SK-N-SH (cell line): ENCODE measurements around the gene GAS2L1. TPM values are rescaled to one million over a fixed set of nuclear protein-coding genes. Genes with fewer than 3 reads are reported as not detected.
A peak's percentile ranks its signal among the peaks of the same experiment; 100 is the strongest.

Experiments used
- CTCF ChIA-PET: fragments of 300-600, 350-600 bp; formaldehyde crosslinking; extraction: SDS; loops from one replicate; lab custom pipeline; 2021; lab: Yijun Ruan, JAX
- POLR2A ChIA-PET: fragments of 350-600 bp; sonication (Branson Sonifier 250); formaldehyde crosslinking; extraction: SDS; loops from one replicate; lab custom pipeline; 2020; ENCODE audit warnings: antibody characterized with exemption, inconsistent platforms; lab: Yijun Ruan, JAX
- DNase-seq: peaks from one replicate; pipeline ENCODE4 v3.0.0; 2012
- H2AFZ ChIP-seq: fragments of 200-600 bp; sonication (generic); 2 replicates; pipeline ENCODE4 v1.8.1; 2016; ENCODE audit warnings: antibody characterized with exemption, mild to moderate bottlenecking, low read depth
- H3F3A ChIP-seq: fragments of 200-600 bp; sonication (generic); replicated peaks from 2 replicates; pipeline ENCODE3; 2016; ENCODE audit warnings: antibody characterized with exemption, mild to moderate bottlenecking; ENCODE audit not compliant: insufficient read depth
- H3K27ac ChIP-seq, 2 experiments: fragments of 200-500 bp in 1 of 2; fragments of 200-600 bp in 1 of 2; sonication (Bioruptor generic) in 1 of 2; sonication (generic), shearing (Covaris generic) in 1 of 2; 2 replicates each; pipeline versions ENCODE4 v1.5.1 to v1.6.1; 2014 to 2016; ENCODE audit warnings: low read depth in 2 of 2, inconsistent platforms in 1 of 2, low read length in 1 of 2, mild to moderate bottlenecking in 1 of 2, mixed read lengths in 1 of 2
- H3K27me3 ChIP-seq: fragments of 200-600 bp; sonication (generic), shearing (Covaris generic); 2 replicates; pipeline ENCODE4 v1.6.1; 2016; ENCODE audit warnings: mixed run types; ENCODE audit not compliant: insufficient read depth
- H3K36me3 ChIP-seq, 2 experiments: fragments of 200-500 bp in 1 of 2; fragments of 200-600 bp in 1 of 2; sonication (Bioruptor generic) in 1 of 2; sonication (generic) in 1 of 2; replicated peaks in 1 of 2; 2 replicates each; pipeline versions ENCODE3 to v1.5.1; 2014 to 2016; ENCODE audit warnings: low read length in 1 of 2, mild to moderate bottlenecking in 1 of 2; ENCODE audit not compliant: insufficient read depth in 2 of 2, control insufficient read depth in 1 of 2
- H3K4me1 ChIP-seq, 2 experiments: fragments of 200-500 bp in 1 of 2; fragments of 200-600 bp in 1 of 2; sonication (Bioruptor generic) in 1 of 2; sonication (generic), shearing (Covaris generic) in 1 of 2; 2 replicates each; pipeline versions ENCODE4 v1.5.1 to v1.6.1; 2014 to 2016; ENCODE audit warnings: low read depth in 1 of 2, low read length in 1 of 2, mixed run types in 1 of 2; ENCODE audit not compliant: insufficient read depth in 2 of 2, control insufficient read depth in 1 of 2
- H3K4me2 ChIP-seq: fragments of 200-600 bp; sonication (generic), shearing (Covaris generic); 2 replicates; pipeline ENCODE4 v1.6.1; 2017; ENCODE audit warnings: mixed run types
- H3K4me3 ChIP-seq, 2 experiments: fragments of 200-500 bp in 1 of 2; fragments of 200-600 bp in 1 of 2; sonication (Bioruptor generic) in 1 of 2; sonication (generic), shearing (Covaris generic) in 1 of 2; 2 replicates each; pipeline versions ENCODE4 v1.5.1 to v1.8.1; 2014 to 2016; ENCODE audit warnings: low read depth in 2 of 2, inconsistent platforms in 1 of 2, low read length in 1 of 2, mild to moderate bottlenecking in 1 of 2, mixed read lengths in 1 of 2, moderate library complexity in 1 of 2
- H3K79me2 ChIP-seq: fragments of 200-600 bp; sonication (generic); 2 replicates; pipeline ENCODE4 v1.8.1; 2017; ENCODE audit warnings: mild to moderate bottlenecking; ENCODE audit not compliant: insufficient read depth
- H3K9ac ChIP-seq: fragments of 200-600 bp; sonication (generic); 2 replicates; pipeline ENCODE4 v1.6.1; 2017; ENCODE audit warnings: mixed run types
- H3K9me2 ChIP-seq: fragments of 200-600 bp; sonication (generic); 2 replicates; pipeline ENCODE4 v1.6.1; 2017; ENCODE audit warnings: mixed run types
- H3K9me3 ChIP-seq: fragments of 200-600 bp; sonication (generic); 2 replicates; pipeline ENCODE4 v1.6.1; 2017; ENCODE audit warnings: mixed run types, mild to moderate bottlenecking, moderate library complexity
- H4K20me1 ChIP-seq: fragments of 200-600 bp; sonication (generic); 2 replicates; pipeline ENCODE4 v1.6.1; 2017; ENCODE audit warnings: mild to moderate bottlenecking, mixed run types; ENCODE audit not compliant: insufficient read depth
- GABPA ChIP-seq: IDR thresholded peaks from 2 replicates; pipeline ENCODE4 v1.4.0; 2012; ENCODE audit warnings: low read depth, mild to moderate bottlenecking
- GATA2 ChIP-seq: sonication (generic); formaldehyde crosslinking; IDR thresholded peaks from 2 replicates; pipeline ENCODE4 v1.5.0; 2020; ENCODE audit warnings: mild to moderate bottlenecking, missing genetic modification reagents
- NRF1 ChIP-seq: IDR thresholded peaks from 2 replicates; pipeline ENCODE4 v1.6.1; 2012; ENCODE audit warnings: low read depth, mild to moderate bottlenecking, low read length
- RFX5 ChIP-seq: IDR thresholded peaks from 2 replicates; pipeline ENCODE4 v1.6.1; 2012; ENCODE audit warnings: mild to moderate bottlenecking, improper control_type of control experiment, low read length
- SIN3A ChIP-seq: IDR thresholded peaks from 2 replicates; pipeline ENCODE4 v1.6.1; 2012; ENCODE audit warnings: low read depth, mild to moderate bottlenecking, low read length, moderate library complexity, borderline replicate concordance
- WGBS: methylation state at CpG from one replicate; pipeline ENCODE4 v1.1.6; 2017; ENCODE audit warnings: low lambda C conversion rate; 5-methylcytosine and 5-hydroxymethylcytosine counted together
- polyA plus RNA-seq, 3 experiments: library from polyadenylated mRNA; depleted of rRNA; stranded (reverse); fragments of >200 nt; gene quantifications; 2 replicates each; pipeline ENCODE4 v1.2.3, GENCODE V29; 2012
- TF ChIP-seq, protein P1 (sequence below): IDR thresholded peaks from 2 replicates; pipeline ENCODE4 v1.4.0; 2012; ENCODE audit warnings: low read depth
- TF ChIP-seq, protein P2 (sequence below): fragments of 150-350 bp; IDR thresholded peaks from 2 replicates; pipeline ENCODE4 v1.6.1; 2016; ENCODE audit warnings: mild to moderate bottlenecking, low read depth, low read length
- TF ChIP-seq, protein P3 (sequence below): IDR thresholded peaks from 2 replicates; pipeline ENCODE4 v1.6.1; 2012; ENCODE audit warnings: mild to moderate bottlenecking, low read depth, low read length, moderate library complexity

The GAS2L1 gene
- polyA plus RNA-seq, 1 of the 3 experiments (the other 2 are of a cell fraction), result 21.8 TPM

DNA sequence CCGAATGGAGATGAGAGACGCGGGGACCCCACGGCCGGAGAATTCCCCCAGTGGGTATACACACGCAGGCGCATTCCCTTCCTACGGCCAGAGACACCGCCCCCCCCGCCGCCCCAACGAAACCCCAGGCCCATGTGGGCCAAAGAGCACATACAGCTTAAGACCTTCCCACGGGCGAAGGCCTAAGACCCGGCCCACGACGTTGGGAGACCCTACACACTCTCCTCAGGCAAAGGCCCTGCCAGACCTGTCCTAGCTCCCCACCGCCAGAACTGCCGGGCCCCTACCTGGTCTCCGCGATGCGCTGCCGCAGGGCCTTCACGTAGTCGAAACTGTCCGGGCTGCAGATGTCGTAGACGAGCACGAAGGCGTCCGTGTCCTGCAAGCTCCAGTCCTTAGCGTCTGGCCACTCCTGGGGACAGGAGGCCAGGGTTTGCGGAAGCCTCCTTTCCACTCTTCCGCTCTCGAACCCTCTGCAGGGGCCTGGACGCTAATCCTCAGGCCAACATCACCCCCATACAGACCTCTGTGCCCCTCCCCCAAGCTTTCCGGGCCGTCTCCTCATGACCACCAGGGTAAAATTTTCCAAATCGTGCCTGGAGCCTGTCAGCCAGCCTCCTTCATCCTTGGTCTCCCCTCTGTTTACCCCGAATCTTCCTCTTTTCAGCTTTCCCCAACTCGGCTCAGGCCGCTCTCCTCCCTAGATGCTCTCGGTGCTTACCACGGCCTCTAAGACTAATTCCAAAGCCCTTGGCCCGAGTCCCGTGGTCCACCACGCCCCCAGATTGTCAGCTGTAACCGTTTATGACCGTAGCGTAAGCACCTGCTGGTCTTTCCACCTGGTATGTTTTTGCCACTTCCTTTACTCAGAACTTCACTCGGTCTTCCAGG, 7.4 kb downstream of the GAS2L1 start:
- TF ChIP-seq NRF1 (no peak), GATA2 (CRISPR knock-in tag) (no peak), RFX5 (no peak), SIN3A (no peak), GABPA (no peak)
- TF ChIP-seq, protein P1, sequence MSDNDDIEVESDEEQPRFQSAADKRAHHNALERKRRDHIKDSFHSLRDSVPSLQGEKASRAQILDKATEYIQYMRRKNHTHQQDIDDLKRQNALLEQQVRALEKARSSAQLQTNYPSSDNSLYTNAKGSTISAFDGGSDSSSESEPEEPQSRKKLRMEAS, result no peak
- TF ChIP-seq, protein P2, sequence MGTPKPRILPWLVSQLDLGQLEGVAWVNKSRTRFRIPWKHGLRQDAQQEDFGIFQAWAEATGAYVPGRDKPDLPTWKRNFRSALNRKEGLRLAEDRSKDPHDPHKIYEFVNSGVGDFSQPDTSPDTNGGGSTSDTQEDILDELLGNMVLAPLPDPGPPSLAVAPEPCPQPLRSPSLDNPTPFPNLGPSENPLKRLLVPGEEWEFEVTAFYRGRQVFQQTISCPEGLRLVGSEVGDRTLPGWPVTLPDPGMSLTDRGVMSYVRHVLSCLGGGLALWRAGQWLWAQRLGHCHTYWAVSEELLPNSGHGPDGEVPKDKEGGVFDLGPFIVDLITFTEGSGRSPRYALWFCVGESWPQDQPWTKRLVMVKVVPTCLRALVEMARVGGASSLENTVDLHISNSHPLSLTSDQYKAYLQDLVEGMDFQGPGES, result no peak
- TF ChIP-seq, protein P3, sequence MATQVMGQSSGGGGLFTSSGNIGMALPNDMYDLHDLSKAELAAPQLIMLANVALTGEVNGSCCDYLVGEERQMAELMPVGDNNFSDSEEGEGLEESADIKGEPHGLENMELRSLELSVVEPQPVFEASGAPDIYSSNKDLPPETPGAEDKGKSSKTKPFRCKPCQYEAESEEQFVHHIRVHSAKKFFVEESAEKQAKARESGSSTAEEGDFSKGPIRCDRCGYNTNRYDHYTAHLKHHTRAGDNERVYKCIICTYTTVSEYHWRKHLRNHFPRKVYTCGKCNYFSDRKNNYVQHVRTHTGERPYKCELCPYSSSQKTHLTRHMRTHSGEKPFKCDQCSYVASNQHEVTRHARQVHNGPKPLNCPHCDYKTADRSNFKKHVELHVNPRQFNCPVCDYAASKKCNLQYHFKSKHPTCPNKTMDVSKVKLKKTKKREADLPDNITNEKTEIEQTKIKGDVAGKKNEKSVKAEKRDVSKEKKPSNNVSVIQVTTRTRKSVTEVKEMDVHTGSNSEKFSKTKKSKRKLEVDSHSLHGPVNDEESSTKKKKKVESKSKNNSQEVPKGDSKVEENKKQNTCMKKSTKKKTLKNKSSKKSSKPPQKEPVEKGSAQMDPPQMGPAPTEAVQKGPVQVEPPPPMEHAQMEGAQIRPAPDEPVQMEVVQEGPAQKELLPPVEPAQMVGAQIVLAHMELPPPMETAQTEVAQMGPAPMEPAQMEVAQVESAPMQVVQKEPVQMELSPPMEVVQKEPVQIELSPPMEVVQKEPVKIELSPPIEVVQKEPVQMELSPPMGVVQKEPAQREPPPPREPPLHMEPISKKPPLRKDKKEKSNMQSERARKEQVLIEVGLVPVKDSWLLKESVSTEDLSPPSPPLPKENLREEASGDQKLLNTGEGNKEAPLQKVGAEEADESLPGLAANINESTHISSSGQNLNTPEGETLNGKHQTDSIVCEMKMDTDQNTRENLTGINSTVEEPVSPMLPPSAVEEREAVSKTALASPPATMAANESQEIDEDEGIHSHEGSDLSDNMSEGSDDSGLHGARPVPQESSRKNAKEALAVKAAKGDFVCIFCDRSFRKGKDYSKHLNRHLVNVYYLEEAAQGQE, result no peak
- H3K9me2 ChIP-seq, result no peaks in the 10 kb centered on the region
- no peak overlapping the region for H3K4me2 ChIP-seq
- H3K9me3 ChIP-seq, result no peaks in the 10 kb centered on the region
- POLR2A ChIA-PET, result interaction anchor here (1.0 kb wide), 1 partner anchor 45 kb away, joined by 3 read pairs; the partner anchor contains the start of gene EWSR1
- peaks cover 6 to 7% of the 10 kb centered on the region in 2 experiments for H3K36me3 ChIP-seq
- H3K27me3 ChIP-seq, result peaks cover 21% of the 10 kb centered on the region
- no peak overlapping the region for H2AFZ ChIP-seq
- WGBS, result 45% methylated on average over 29 of the region's 51 CpGs
- peaks cover 18% of the 10 kb centered on the region; the same call in 1 of the 2 replicates for H4K20me1 ChIP-seq
- CTCF ChIA-PET, result interaction anchor here (0.6 to 4.5 kb wide), 16 partner anchors 8 to 105 kb away, joined by 3 to 35 read pairs (median 5); no protein-coding TSS in a partner anchor
- peaks cover 13% of the 10 kb centered on the region; the same call in 1 of the 2 replicates for H3K79me2 ChIP-seq
- no peak overlapping the region for H3K9ac ChIP-seq
- no peak overlapping the region for H3K27ac ChIP-seq
- no peak overlapping the region for H3K4me3 ChIP-seq
- H3F3A ChIP-seq, result no peaks in the 10 kb centered on the region
- DNase-seq, result peak; percentile 47
- peaks cover 18 to 20% of the 10 kb centered on the region in 2 experiments; a peak in 3 of 4 replicates for H3K4me1 ChIP-seq
